HUES64 (cell line): ENCODE data around the gene FILIP1L.

Experiments
- H3K27ac ChIP-seq: 2 replicates; pipeline ENCODE4 v1.7.0; 2013; ENCODE audit warnings: low read depth, low read length, inconsistent platforms
- H3K27me3 ChIP-seq: 2 replicates; pipeline ENCODE4 v1.6.1; 2013; ENCODE audit warnings: mild to moderate bottlenecking, low read length; ENCODE audit not compliant: insufficient read depth
- H3K36me3 ChIP-seq: 2 replicates; pipeline ENCODE4 v1.6.1; 2013; ENCODE audit warnings: mild to moderate bottlenecking, low read length; ENCODE audit not compliant: insufficient read depth
- H3K4me1 ChIP-seq: 2 replicates; pipeline ENCODE4 v1.6.1; 2013; ENCODE audit warnings: mild to moderate bottlenecking, low read length, moderate library complexity; ENCODE audit not compliant: insufficient read depth
- H3K4me3 ChIP-seq: 2 replicates; pipeline ENCODE4 v1.5.1; 2013; ENCODE audit warnings: mild to moderate bottlenecking, low read length, moderate library complexity
- H3K9ac ChIP-seq: 2 replicates; pipeline ENCODE4 v1.6.1; 2013; ENCODE audit warnings: mild to moderate bottlenecking, low read depth, low read length
- H3K9me3 ChIP-seq: 2 replicates; pipeline ENCODE4 v1.6.1; 2013; ENCODE audit warnings: low read depth, low read length; ENCODE audit not compliant: insufficient read depth
- WGBS: fragments of 150-250, 120-280 bp; methylation state at CpG from one replicate; pipeline ENCODE4 v1.1.7; 2013; ENCODE audit warnings: missing lambda C conversion rate; 5-methylcytosine and 5-hydroxymethylcytosine counted together

Gene FILIP1L

GRCh38 chr3:100032243-100032642, 82.1 kb downstream of the FILIP1L start:
- Histone ChIP-seq H3K9ac (no peak overlapping the region), H3K27me3 (no peaks in the 10 kb centered on the region), H3K36me3 (no peaks in the 10 kb centered on the region), H3K27ac (no peak overlapping the region), H3K4me3 (no peak overlapping the region), H3K4me1 (peaks cover 6% of the 10 kb centered on the region), H3K9me3 (no peaks in the 10 kb centered on the region)
- WGBS = 89% methylated on average over 4 of the region's 5 CpGs

GRCh38 chr3:100030914-100031425, 83.3 kb downstream of the FILIP1L start:
- Histone ChIP-seq H3K4me3 (no peak overlapping the region), H3K36me3 (no peaks in the 10 kb centered on the region), H3K9me3 (no peaks in the 10 kb centered on the region), H3K4me1 (peaks cover 6% of the 10 kb centered on the region), H3K9ac (no peak overlapping the region), H3K27ac (no peak overlapping the region), H3K27me3 (no peaks in the 10 kb centered on the region)
- WGBS = 100% methylated on average over 1 of the region's 1 CpG

GRCh38 chr3:100030346-100030745, 84.0 kb downstream of the FILIP1L start:
- WGBS = 94% methylated on average over 2 of the region's 3 CpGs
- Histone ChIP-seq H3K4me1 (peaks cover 6% of the 10 kb centered on the region), H3K27ac (no peak overlapping the region), H3K9ac (no peak overlapping the region), H3K9me3 (no peaks in the 10 kb centered on the region), H3K27me3 (no peaks in the 10 kb centered on the region), H3K36me3 (no peaks in the 10 kb centered on the region), H3K4me3 (no peak overlapping the region)

GRCh38 chr3:100029689-100030088, 84.6 kb downstream of the FILIP1L start:
- Histone ChIP-seq H3K9me3 (no peaks in the 10 kb centered on the region), H3K27ac (no peak overlapping the region), H3K4me1 (peaks cover 6% of the 10 kb centered on the region), H3K9ac (no peak overlapping the region), H3K27me3 (no peaks in the 10 kb centered on the region), H3K4me3 (no peak overlapping the region), H3K36me3 (no peaks in the 10 kb centered on the region)
- 94% methylated on average over 2 of the region's 2 CpGs for WGBS

GRCh38 chr3:100029052-100029451, 85.2 kb downstream of the FILIP1L start:
- H3K36me3 ChIP-seq = no peaks in the 10 kb centered on the region
- WGBS = no CpG with 5 or more reads among the region's 1 CpG
- H3K27ac ChIP-seq = no peak overlapping the region
- H3K9me3 ChIP-seq = no peaks in the 10 kb centered on the region
- no peak overlapping the region for H3K4me3 ChIP-seq
- peaks cover 6% of the 10 kb centered on the region for H3K4me1 ChIP-seq
- no peak overlapping the region for H3K9ac ChIP-seq
- H3K27me3 ChIP-seq = no peaks in the 10 kb centered on the region

- H3K4me3 ChIP-seq = no peak overlapping the region
- H3K27me3 ChIP-seq = no peaks in the 10 kb centered on the region
- H3K9me3 ChIP-seq = no peaks in the 10 kb centered on the region
- no peak overlapping the region for H3K27ac ChIP-seq
- H3K36me3 ChIP-seq = no peaks in the 10 kb centered on the region
- no peak overlapping the region for H3K9ac ChIP-seq
- peaks cover 4% of the 10 kb centered on the region for H3K4me1 ChIP-seq
- WGBS = 81% methylated on average over 1 of the region's 1 CpG
Observed at GRCh38 chr3:100027321-100027720, 87.0 kb downstream of the FILIP1L start.

GRCh38 chr3:100024520-100025303, 89.6 kb downstream of the FILIP1L start:
- Histone ChIP-seq H3K9me3 (no peaks in the 10 kb centered on the region), H3K9ac (no peak overlapping the region), H3K4me1 (no peaks in the 10 kb centered on the region), H3K4me3 (no peak overlapping the region), H3K36me3 (no peaks in the 10 kb centered on the region), H3K27me3 (no peaks in the 10 kb centered on the region), H3K27ac (no peak overlapping the region)
- WGBS = 93% methylated on average over 3 of the region's 7 CpGs

GRCh38 chr3:100023595-100023994, 90.7 kb downstream of the FILIP1L start:
- Histone ChIP-seq H3K27ac (no peak overlapping the region), H3K4me3 (no peak overlapping the region), H3K4me1 (no peaks in the 10 kb centered on the region), H3K9ac (no peak overlapping the region), H3K9me3 (no peaks in the 10 kb centered on the region), H3K36me3 (no peaks in the 10 kb centered on the region), H3K27me3 (no peaks in the 10 kb centered on the region)
- WGBS = 88% methylated on average over 1 of the region's 1 CpG

- H3K9ac ChIP-seq = no peak overlapping the region
- H3K36me3 ChIP-seq = no peaks in the 10 kb centered on the region
- H3K27ac ChIP-seq = no peak overlapping the region
- H3K4me1 ChIP-seq = no peaks in the 10 kb centered on the region
- H3K27me3 ChIP-seq = no peaks in the 10 kb centered on the region
- 88% methylated on average over 5 of the region's 5 CpGs for WGBS
- H3K9me3 ChIP-seq = no peaks in the 10 kb centered on the region
- H3K4me3 ChIP-seq = no peak overlapping the region
Observed at GRCh38 chr3:100023150-100023549, 91.2 kb downstream of the FILIP1L start.

GRCh38 chr3:100022506-100022905, 91.8 kb downstream of the FILIP1L start:
- Histone ChIP-seq H3K9ac (no peak overlapping the region), H3K4me1 (no peaks in the 10 kb centered on the region), H3K4me3 (no peak overlapping the region), H3K9me3 (no peaks in the 10 kb centered on the region), H3K27me3 (no peaks in the 10 kb centered on the region), H3K36me3 (no peaks in the 10 kb centered on the region), H3K27ac (no peak overlapping the region)

- H3K4me3 ChIP-seq = no peak overlapping the region
- WGBS = 94% methylated on average over 9 of the region's 9 CpGs
- H3K9ac ChIP-seq = no peak overlapping the region
- H3K27ac ChIP-seq = no peak overlapping the region
- H3K36me3 ChIP-seq = no peaks in the 10 kb centered on the region
- H3K4me1 ChIP-seq = peaks cover 5% of the 10 kb centered on the region; the same call in 1 of the 2 replicates
- H3K9me3 ChIP-seq = no peaks in the 10 kb centered on the region
- no peaks in the 10 kb centered on the region for H3K27me3 ChIP-seq
Observed at GRCh38 chr3:100020876-100021644, 93.2 kb downstream of the FILIP1L start.
